NCI-H748 (cell line): ENCODE data around the gene COL16A1.

ENCODE experiments used
- DNase-seq: peaks from one replicate; lab custom pipeline; 2025; ENCODE audit not compliant: unreplicated experiment; lab: John Stamatoyannopoulos, UW

Gene COL16A1

GRCh38 chr1:31703431-31704270, at the start of gene COL16A1:
Gene COL16A1, minus strand, starts transcription at chr1:31704017. Its CDS starts 1,824 bp downstream, at chr1:31702193.
- peak; percentile 20 for DNase-seq

GRCh38 chr1:31752952-31753475, 49.2 kb upstream of the COL16A1 start:
- no peak for DNase-seq

GRCh38 chr1:31752258-31752657, 48.4 kb upstream of the COL16A1 start:
- no peak for DNase-seq

GRCh38 chr1:31751822-31752241, 48.0 kb upstream of the COL16A1 start:
- DNase-seq: no peak

- no peak for DNase-seq
Measured at GRCh38 chr1:31750858-31751510, 47.2 kb upstream of the COL16A1 start.

- no peak for DNase-seq
Measured at GRCh38 chr1:31749785-31750735, 46.2 kb upstream of the COL16A1 start.

GRCh38 chr1:31748365-31748764, 44.5 kb upstream of the COL16A1 start:
- DNase-seq: no peak

- no peak for DNase-seq
Measured at GRCh38 chr1:31747304-31747703, 43.5 kb upstream of the COL16A1 start.

- no peak for DNase-seq
Measured at GRCh38 chr1:31746687-31747086, 42.9 kb upstream of the COL16A1 start.

- DNase-seq: no peak
Measured at GRCh38 chr1:31745946-31746670, 42.3 kb upstream of the COL16A1 start.

- DNase-seq: peak; percentile 35
Measured at GRCh38 chr1:31745096-31745945, 41.5 kb upstream of the COL16A1 start.

- no peak for DNase-seq
Measured at GRCh38 chr1:31744165-31744888, 40.5 kb upstream of the COL16A1 start.

GRCh38 chr1:31742462-31743212, 38.8 kb upstream of the COL16A1 start:
- no peak for DNase-seq

GRCh38 chr1:31739346-31739745, 35.5 kb upstream of the COL16A1 start:
- DNase-seq: no peak

- DNase-seq: no peak
Measured at GRCh38 chr1:31736675-31737074, 32.9 kb upstream of the COL16A1 start.

GRCh38 chr1:31735571-31735970, 31.8 kb upstream of the COL16A1 start:
- DNase-seq: no peak

GRCh38 chr1:31734582-31735107, 30.8 kb upstream of the COL16A1 start:
- DNase-seq: no peak
